HG02642 (cell line): ENCODE measurements around the gene MBOAT1.

Experiments used
- ATAC-seq: cut with Tn5 transposase; IDR thresholded peaks from one replicate; pipeline ENCODE4 v1.9.1; 2021; ENCODE audit warnings: mild to moderate bottlenecking; ENCODE audit not compliant: unreplicated experiment, poor library complexity

MBOAT1 gene

GRCh38 chr6:20058121-20058905 lies 154.0 kb downstream of the MBOAT1 start:
- ATAC-seq = no peak

GRCh38 chr6:20056350-20056992 lies 155.8 kb downstream of the MBOAT1 start:
- peak; percentile 60 for ATAC-seq

- no peak for ATAC-seq
Observed at GRCh38 chr6:20055916-20056315, 156.4 kb downstream of the MBOAT1 start.
